ENCODE results near the gene GPC6.
A peak's percentile ranks its signal among the peaks of the same experiment; 100 is the strongest.

The GPC6 gene

DNA sequence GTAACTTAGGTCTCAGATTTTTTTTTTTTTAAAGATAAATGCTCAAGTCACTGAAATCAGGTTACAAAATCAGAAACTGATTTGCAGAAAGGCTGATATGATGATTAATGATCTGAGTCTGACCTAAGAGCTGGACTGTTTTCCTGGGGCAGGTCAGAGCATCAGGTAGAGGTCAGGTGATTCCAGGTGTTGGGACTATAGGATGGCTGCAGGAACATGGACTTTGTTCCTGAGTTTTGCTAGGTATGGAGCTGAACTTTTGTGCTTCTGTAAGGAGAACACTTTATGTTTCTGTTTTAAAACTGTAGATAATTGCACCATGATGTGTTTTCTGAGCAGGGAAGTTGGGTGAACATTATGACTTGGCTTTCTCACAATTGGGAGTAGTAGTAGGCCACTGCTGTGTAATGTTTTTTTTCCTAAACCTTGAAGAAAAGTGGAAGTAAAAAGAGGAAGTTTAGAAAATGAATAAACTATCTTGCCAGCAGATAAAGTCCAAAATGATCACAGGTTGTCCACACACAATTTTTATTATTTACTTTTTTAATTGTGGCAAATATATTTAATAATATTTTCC lies 955.7 kb downstream of the GPC6 start:
- TF ChIP-seq, protein P1, sequence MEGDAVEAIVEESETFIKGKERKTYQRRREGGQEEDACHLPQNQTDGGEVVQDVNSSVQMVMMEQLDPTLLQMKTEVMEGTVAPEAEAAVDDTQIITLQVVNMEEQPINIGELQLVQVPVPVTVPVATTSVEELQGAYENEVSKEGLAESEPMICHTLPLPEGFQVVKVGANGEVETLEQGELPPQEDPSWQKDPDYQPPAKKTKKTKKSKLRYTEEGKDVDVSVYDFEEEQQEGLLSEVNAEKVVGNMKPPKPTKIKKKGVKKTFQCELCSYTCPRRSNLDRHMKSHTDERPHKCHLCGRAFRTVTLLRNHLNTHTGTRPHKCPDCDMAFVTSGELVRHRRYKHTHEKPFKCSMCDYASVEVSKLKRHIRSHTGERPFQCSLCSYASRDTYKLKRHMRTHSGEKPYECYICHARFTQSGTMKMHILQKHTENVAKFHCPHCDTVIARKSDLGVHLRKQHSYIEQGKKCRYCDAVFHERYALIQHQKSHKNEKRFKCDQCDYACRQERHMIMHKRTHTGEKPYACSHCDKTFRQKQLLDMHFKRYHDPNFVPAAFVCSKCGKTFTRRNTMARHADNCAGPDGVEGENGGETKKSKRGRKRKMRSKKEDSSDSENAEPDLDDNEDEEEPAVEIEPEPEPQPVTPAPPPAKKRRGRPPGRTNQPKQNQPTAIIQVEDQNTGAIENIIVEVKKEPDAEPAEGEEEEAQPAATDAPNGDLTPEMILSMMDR (IDR thresholded peaks at IDR 0.05; ENCODE audit: borderline replicate concordance, insufficient read depth, low read depth, low read length) = no peak
- no peak overlapping the region for H3K4me3 ChIP-seq (ENCODE audit: low read depth, low read length)

DNA sequence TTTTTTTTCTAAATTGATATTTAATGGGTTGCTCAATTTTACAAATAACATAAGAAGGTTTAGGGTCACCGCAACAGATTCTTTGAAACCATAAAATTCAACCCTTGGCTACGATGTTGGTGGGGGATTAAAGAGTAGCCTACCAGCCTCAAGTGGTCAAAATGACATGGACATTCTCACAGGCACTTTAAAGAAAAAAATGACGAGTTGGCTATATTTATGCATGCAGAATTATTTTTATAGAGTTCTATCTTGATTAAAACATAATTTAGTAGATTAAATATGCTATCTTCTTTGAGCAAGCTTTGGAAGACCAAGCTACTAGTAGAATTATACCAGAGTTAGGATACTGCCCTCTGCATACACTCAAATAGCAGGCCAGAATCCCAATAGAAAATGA lies 959.9 kb downstream of the GPC6 start:
- H3K4me3 ChIP-seq (ENCODE audit: low read depth, low read length) = no peak overlapping the region
- TF ChIP-seq, protein P1 (IDR thresholded peaks at IDR 0.05; ENCODE audit: borderline replicate concordance, insufficient read depth, low read depth, low read length) = no peak

DNA sequence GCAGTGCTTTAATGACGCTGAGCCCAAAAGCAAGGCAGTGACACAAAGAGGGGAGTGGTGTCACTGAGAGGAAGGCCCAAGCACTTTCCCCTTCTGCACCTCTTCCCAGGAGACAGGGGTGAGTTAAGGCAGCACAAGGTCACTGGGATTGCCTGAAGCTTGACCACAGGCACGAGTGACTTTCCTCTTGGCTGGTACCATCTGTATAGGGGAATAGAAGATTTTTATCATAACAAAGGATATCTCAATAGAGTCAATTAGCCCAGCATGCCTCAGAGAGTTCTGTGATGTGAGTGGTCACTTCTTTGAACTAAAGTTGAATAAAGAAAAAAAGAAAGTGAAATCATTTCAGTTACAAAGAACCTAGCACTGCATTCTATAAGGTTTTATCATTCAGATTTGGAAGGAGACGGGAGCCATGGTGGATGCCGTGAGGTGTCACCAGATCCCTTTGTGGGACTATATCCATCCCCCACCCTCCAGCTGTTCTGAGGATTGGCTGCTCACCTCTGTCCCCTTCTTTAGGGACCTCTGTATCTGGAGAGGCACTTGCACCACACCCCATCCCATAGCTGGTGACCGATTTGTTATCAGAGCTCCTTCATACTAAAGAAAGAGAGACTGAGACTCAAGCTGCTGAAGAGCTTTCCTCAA lies 961.7 kb downstream of the GPC6 start:
- TF ChIP-seq, protein P1 (IDR thresholded peaks at IDR 0.05; ENCODE audit: borderline replicate concordance, insufficient read depth, low read depth, low read length) = no peak
- H3K4me3 ChIP-seq (ENCODE audit: low read depth, low read length) = no peak overlapping the region

DNA sequence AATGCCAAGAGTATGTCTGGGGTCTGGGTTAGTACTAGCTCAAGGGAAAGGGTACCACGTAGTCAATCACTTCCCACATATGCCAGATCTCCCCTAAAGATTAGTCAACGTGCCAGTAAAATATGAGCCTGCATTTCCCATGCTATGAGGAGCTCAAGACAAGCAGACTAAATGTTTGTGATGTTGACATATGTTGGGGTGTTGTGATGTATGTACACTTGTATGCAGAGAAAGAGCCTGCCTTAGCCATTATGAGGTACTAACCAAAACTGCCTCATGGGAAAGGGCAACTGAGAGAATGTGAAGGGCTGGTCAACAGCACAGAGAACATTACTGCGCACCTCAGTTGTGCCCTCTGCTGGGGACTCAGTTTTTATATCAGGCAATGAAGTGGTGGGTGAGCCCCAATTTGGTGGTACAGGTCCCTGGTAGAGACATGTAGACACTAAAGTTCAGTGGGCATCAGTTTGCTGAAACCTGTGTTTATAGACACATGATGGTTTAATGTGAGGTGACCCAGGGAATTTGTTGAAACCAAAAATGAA lies 965.9 kb downstream of the GPC6 start:
- no peak overlapping the region for H3K4me3 ChIP-seq (ENCODE audit: low read depth, low read length)
- TF ChIP-seq, protein P1 (IDR thresholded peaks at IDR 0.05; ENCODE audit: borderline replicate concordance, insufficient read depth, low read depth, low read length) = peak; percentile 46; the same call in 1 of the 2 replicates

DNA sequence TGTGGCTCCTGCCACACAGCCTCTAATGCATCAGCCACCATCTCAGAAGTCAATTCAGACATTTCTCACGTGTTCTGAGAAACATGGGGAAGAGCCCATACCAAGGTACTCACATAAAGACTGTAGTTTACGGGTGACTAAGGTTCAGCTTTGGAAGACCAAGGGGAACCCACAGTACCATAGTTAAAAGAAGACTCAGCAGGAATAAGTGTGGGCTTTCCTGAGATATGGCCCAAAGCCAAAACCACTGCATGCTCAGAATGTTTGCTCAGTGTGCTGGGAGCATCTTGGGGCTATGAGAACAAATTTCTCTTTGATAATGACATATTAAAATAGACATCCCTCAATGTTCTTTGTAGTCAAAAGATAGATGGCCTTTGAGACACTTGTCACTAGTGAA lies 969.1 kb downstream of the GPC6 start:
- TF ChIP-seq, protein P1 (IDR thresholded peaks at IDR 0.05; ENCODE audit: borderline replicate concordance, insufficient read depth, low read depth, low read length) = no peak
- no peak overlapping the region for H3K4me3 ChIP-seq (ENCODE audit: low read depth, low read length)

DNA sequence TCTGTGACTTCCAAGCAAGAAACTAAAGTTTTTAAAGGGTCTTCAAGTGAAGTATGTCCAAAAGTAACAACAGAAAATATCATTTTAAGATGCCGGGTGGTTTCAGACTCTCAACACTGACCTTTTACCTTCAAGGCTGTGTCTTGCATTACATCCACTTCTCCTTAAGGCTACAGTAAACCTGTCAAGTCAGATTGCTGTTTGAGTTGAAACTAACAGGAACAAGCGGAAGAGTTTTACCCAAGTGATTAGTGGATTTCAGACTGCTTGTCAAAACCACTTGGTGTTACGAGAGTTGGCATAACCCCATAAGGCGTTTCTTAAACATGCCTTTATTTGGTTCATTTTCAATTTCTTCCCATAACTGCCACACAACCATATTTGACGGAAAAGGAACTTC lies 969.8 kb downstream of the GPC6 start:
- TF ChIP-seq, protein P1 (IDR thresholded peaks at IDR 0.05; ENCODE audit: borderline replicate concordance, insufficient read depth, low read depth, low read length) = no peak
- no peak overlapping the region for H3K4me3 ChIP-seq (ENCODE audit: low read depth, low read length)

DNA sequence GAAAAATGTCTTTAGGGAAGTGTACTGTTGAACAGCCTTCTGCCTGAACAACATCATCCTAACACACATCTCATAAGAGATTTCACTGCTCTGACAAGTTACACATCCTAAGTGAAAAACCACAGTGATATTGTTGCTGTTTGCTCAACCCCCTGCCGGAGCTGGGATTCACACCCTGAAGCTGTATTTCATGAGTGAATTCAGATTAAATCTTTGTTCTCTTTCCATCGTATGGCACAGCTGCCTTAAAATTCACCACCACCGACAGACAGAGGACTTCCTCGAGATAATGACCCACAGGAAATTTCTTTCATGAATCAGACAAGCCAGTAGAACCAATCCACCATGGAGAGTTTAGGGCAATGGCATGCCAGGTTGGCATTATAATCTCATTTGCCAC lies 972.1 kb downstream of the GPC6 start:
- TF ChIP-seq, protein P1 (IDR thresholded peaks at IDR 0.05; ENCODE audit: borderline replicate concordance, insufficient read depth, low read depth, low read length) = no peak

More for the DNA sequence above, 972.1 kb downstream of the GPC6 start:
- no peak overlapping the region for H3K4me3 ChIP-seq (ENCODE audit: low read depth, low read length)

Measured in GM12875 (cell line).